GM10266 (cell line): ENCODE results near the gene TDRD10.

ENCODE experiments used
- DNase-seq: peaks from one replicate; pipeline ENCODE4 v3.0.0; 2012; ENCODE audit errors: extremely low spot score
- CTCF ChIP-seq: IDR thresholded peaks from 2 replicates; pipeline ENCODE4 v1.5.1; 2012; ENCODE audit warnings: mild to moderate bottlenecking, low read depth; ENCODE audit not compliant: control insufficient read depth, insufficient read depth; ENCODE audit errors: missing control alignments

TDRD10 gene

GRCh38 chr1:154548028-154548427 lies 46.0 kb downstream of the TDRD10 start:
- no peak for DNase-seq
- no peak for TF ChIP-seq CTCF

DNA sequence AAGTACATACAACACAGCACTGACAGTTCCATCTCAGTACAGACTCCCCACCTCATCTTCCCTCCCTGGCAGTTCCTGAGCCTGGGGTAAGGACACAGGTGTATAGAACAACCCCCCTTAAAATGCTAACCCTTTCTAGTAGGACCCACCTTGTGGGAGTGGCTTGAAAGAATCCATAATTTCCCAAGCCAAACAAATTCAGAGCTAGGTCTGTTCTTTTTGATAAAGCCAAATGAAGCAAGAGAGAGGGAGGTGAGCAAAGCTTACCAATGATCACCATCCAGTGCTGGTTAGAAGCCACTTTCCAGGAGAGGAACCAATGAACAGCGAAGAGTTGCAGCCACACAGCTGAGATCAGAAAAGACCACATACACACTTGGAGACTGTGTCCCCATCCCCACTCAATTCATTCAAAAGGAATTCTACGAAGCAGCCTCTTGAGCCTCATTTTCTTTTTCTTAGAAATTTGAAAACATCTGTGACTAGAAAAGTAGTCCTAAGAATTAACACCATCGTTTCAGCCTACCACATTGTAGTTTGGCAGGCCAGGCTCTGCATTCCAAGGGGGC lies 47.3 kb downstream of the TDRD10 start:
- TF ChIP-seq CTCF: no peak

GRCh38 chr1:154550070-154550469 lies 48.1 kb downstream of the TDRD10 start:
- DNase-seq: no peak
- TF ChIP-seq CTCF: no peak

More for the DNA sequence above, 47.3 kb downstream of the TDRD10 start:
- no peak for DNase-seq

DNA sequence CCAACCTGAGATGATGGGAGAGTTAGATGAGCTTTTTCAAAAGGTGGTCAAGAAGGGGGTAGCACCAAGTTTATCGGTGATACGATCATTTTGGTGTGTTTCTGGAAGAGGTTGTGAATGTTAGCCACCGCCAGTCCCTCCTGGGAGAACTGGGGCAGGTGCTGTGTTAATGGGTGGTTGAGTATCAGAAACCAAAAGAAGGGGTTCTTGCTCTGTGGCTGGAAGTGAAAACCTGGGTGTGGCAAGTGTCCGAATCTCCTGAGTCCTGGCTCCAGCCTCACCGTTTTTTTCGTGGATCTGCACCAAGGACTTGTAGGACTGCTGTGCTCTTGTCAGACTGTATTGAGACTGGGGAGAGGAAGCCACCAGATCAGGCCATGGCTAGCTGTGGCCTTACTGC lies 48.6 kb downstream of the TDRD10 start:
- DNase-seq: no peak
- no peak for TF ChIP-seq CTCF

- DNase-seq: no peak
- TF ChIP-seq CTCF: no peak
Observed at GRCh38 chr1:154551474-154551873, 49.5 kb downstream of the TDRD10 start.

GRCh38 chr1:154552036-154552435 lies 50.0 kb downstream of the TDRD10 start:
- DNase-seq: no peak
- TF ChIP-seq CTCF: no peak

DNA sequence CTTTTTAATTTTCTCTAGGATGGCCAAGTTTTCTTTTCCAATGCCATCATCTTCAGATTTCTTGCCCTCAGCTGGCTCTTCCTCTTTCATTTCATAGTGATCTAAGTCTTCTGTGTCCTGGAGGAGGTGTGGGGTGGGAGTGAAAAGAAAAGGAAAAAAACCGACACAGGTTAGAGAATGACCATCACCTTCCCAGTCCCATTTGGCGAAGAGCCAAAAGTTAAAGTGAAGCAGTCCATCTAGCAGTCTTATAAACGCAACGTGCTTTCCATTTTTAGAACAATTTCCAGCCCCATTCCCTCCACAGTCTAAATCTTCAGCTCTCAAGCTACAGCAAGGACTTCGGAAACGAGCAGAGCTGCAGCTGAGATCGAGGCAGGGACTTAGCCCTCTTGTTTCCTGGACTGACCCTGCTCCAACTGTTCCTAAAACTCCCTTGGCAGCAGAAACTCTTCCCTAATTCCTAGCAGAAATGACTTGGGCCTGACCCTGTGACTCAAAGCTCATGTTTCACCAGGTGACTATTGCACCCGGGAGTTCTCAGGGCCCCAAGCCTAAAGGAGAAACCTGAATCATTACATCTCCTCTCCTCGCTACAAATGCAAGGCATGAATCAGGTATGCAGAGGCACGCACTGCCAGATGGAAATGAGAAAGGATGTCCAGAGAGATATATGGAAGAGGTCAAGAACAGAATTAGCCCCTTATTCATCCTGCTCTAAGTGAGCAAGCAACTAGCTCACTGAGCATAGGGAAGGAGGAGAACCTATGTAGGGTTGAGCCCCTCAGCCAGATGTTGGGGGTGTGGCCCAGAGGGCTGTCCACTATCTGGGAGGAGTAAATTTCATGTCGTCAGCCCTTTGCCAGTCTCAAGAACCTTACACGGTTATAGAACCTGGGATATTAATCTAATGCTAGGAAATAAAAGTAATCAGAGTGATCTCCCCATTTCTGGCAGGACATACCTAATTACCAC lies 51.3 kb downstream of the TDRD10 start:
- DNase-seq: no peak
- TF ChIP-seq CTCF: no peak
